ENCODE results near the gene SOAT2.

Gene SOAT2

DNA sequence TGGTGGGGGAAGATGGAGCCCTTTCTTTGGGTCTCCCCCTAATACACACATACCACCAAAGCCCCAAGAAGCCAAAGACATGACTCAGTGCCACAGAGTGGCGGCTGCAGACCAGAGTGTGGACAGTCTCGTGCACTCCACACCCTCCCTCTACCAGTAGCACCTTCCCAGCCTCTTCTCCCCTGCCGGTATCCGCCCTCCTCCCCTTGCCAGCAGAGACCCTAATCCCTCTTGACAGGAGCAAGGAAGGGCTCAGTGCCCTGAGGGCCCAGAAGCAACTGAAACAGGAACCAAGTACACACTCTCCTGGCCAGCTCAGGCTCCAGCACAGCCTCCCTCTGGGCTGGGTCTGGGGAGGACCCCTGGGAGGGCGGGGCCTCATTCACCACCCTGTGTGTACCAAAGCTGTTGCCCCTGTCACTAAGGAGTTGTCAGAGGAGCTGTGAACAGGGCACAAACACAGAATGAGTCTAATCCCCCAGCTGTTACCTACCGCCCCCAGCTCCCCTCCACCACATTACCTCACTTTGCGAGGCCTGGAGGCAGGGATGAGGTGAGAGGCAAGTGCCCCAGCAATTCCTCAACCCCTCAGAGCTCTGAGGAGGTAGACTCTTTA is 32.3 kb upstream of the SOAT2 start:
- peak; percentile 47 for DNase-seq (ENCODE audit: low read depth)
- H3K4me3 ChIP-seq (ENCODE audit: low read length) = no peak overlapping the region
- TF ChIP-seq CTCF (conservative IDR thresholded peaks at IDR 0.05; ENCODE audit: low read length) = no peak

DNA sequence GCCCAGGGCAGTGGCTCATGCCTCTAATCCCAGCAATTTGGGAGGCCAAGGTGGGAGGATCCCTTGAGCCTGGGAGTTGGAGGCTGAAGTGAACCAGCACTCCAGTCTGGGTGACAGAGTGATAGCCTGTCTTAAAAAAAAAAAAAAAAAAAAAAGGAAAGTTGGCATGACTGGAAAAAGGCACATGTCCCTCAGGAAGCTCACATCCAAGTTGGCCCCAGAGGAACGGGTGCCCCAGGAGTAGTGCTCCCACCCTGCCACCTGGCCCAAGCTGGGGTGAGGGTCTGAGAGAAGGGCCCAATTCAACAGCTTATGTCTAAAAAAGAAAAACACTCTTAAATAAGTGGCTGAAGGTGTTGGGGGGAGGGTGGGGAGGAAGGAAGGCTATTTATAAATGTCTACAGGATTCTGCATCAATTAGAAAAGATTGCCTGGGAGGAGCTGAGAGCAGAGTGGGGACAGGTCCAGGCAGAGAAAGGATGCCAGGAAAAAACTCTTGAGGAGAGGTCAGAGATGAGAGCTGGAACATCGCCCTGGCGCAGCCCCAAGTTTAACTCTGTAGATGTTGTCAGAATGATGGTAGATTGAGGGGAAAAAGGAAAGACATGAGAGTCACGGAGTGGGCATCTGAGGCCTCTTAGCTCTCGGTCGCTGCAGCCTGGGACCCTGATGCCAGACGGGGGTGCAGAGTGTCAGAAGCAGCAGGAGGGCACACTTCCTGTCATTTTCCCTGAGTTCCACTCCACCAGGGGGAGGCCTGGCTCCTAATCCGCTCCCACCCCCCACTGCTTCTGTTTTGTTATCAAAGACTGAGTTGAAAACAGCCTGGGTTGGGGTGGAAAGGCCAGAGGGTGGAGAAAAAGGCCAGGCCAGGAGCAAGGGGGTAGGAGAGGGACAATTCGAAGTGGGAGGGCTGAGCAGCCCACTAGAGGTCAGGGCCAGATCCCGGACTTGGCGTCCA is 31.4 kb upstream of the SOAT2 start:
- H3K4me3 ChIP-seq (ENCODE audit: low read length) = no peak overlapping the region
- TF ChIP-seq CTCF (conservative IDR thresholded peaks at IDR 0.05; ENCODE audit: low read length) = peak; percentile 32
- peak; percentile 58 for DNase-seq (ENCODE audit: low read depth)

DNA sequence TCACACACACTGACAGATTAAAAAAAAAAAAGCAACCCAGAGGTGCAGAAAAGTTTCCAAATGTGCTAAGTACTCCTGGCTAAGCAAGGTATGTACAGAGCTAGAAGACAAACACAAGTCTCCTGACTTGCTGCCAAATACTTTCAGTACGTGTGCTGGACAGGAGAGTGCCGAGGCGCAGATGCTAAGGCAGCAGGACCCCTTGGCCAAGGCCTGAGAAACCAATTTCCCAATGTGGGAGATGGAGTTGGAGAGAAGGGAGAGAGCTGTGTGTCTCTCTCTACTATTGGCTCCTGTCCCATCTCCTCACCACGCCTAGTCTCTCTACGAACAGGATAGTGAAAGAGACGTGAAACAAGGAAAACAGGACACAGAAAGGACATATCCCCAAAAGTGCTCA is 29.4 kb upstream of the SOAT2 start:
- no peak overlapping the region for H3K4me3 ChIP-seq (ENCODE audit: low read length)
- DNase-seq (ENCODE audit: low read depth) = no peak
- TF ChIP-seq CTCF (conservative IDR thresholded peaks at IDR 0.05; ENCODE audit: low read length) = no peak

DNA sequence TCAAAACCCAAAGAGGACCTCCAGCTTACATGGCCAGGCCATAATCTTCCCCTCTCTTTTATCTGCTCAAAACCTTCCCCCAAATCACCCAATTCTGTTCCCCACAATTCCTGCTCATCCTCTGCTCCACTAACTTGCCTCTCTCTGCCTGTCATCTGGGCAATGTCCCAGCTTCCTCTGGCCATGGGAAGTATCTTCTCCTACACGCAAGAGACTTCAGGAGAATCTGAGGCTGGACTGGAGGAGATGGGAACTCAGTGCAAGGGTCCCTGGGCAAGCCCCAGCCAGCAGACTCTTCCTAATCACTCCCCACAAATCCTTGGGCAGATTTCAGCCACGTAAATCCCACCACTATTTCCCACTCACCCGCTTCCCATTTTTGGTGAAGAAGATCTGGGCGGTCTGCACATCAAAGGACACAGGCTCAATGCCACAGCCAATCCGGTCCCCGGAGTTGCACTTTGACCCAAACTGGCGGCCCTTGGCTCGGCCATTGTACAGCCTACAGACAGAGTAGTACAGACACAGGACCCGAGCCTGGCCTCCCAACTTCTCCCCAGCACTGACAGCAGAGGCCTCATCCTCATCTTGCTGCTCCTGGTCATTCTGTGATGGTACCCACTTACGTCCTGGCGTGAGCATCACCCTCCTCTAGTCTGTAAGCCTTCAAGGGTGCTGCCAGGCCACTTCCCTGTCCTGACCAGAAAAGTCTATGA is 28.8 kb upstream of the SOAT2 start:
- DNase-seq (ENCODE audit: low read depth) = no peak
- no peak overlapping the region for H3K4me3 ChIP-seq (ENCODE audit: low read length)
- no peak for TF ChIP-seq CTCF (conservative IDR thresholded peaks at IDR 0.05; ENCODE audit: low read length)

- no peak for DNase-seq (ENCODE audit: low read depth)
- TF ChIP-seq CTCF (conservative IDR thresholded peaks at IDR 0.05; ENCODE audit: low read length) = no peak
- no peak overlapping the region for H3K4me3 ChIP-seq (ENCODE audit: low read length)
Measured at GRCh38 chr12:53074999-53075370, 28.3 kb upstream of the SOAT2 start.

DNA sequence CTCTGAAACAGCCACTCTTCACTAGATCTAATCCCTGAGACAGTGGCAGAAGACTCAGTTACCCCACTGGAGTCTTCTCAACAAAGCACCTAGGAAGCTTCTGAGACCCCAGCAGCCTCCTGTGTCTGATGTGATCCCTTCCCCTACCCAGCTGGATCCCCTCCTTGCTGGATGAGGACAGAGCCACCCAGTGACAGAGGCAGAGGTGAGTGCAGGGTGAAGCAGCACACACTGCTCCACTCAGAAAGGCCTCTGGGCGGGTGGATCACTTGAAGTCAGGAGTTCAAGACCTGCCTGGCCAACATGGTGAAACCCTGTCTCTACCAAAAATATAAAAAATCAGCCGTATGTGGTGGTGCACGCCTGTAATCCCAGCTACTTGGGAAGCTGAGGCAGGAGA is 26.8 kb upstream of the SOAT2 start:
- DNase-seq (ENCODE audit: low read depth) = no peak
- no peak overlapping the region for H3K4me3 ChIP-seq (ENCODE audit: low read length)
- no peak for TF ChIP-seq CTCF (conservative IDR thresholded peaks at IDR 0.05; ENCODE audit: low read length)

All from AG10803 (cell line).